GM12878 (cell line): ENCODE measurements around the gene MCM3AP. TPM values are rescaled to one million over a fixed set of nuclear protein-coding genes. Genes with fewer than 3 reads are reported as not detected.

Source experiments
- ATAC-seq: fragments of 200-7000 bp; cut with Tn5 transposase; 3 replicates; pipeline ENCODE4 v1.9.1; 2020; ENCODE audit warnings: mild to moderate bottlenecking, moderate library complexity
- BruUV-seq: library from RNA; stranded (reverse); fragments of 400-500 nt; replicated peaks from 2 replicates; lab custom pipeline; 2021; lab: Mats Ljungman, UMichigan
- CTCF ChIA-PET: fragments of 300-600 bp; sonication (Branson Sonifier 250); formaldehyde crosslinking; extraction: SDS; loops from one replicate; lab custom pipeline; 2021; ENCODE audit warnings: inconsistent platforms; lab: Yijun Ruan, JAX
- POLR2A ChIA-PET: fragments of 350-600 bp; formaldehyde crosslinking; extraction: SDS; loops from one replicate; lab custom pipeline; 2021; ENCODE audit warnings: inconsistent platforms; lab: Charles Lee
- RAD21 ChIA-PET: fragments of 300-600 bp; sonication (Branson Sonifier 250); formaldehyde crosslinking; loops from one replicate; lab custom pipeline; 2023; ENCODE audit warnings: antibody characterized with exemption; ENCODE audit not compliant: unreplicated experiment; lab: Charles Lee
- SMC1A ChIA-PET: fragments of 300-600 bp; sonication (Branson Sonifier 250); formaldehyde crosslinking; loops from one replicate; lab custom pipeline; 2023; ENCODE audit not compliant: unreplicated experiment, uncharacterized antibody; lab: Charles Lee
- DNase-seq: peaks from one replicate; pipeline ENCODE4 v3.0.0-alpha.2; 2011; ENCODE audit warnings: low read depth, low spot score
- FAIRE-seq: peaks from 3 replicates; lab custom pipeline; 2011; peaks lifted over from hg19 to GRCh38; lab: Jason Lieb, UNC
- H2AFZ ChIP-seq: 2 replicates; pipeline ENCODE4 v1.6.0; 2011; ENCODE audit warnings: low read depth, low read length, control low read depth; ENCODE audit not compliant: control insufficient read depth
- H3K27ac ChIP-seq: 2 replicates; pipeline ENCODE4 v1.5.1; 2011; ENCODE audit warnings: control low read depth; ENCODE audit not compliant: control insufficient read depth, insufficient read depth
- H3K27me3 ChIP-seq, 2 experiments: replicated peaks in 1 of 2; 2 replicates each; pipeline versions ENCODE4 v1.6.0 to v1.6.1; 2011; ENCODE audit warnings: low read length in 1 of 2; ENCODE audit not compliant: control insufficient read depth in 2 of 2, insufficient read depth in 2 of 2
- H3K36me3 ChIP-seq, 2 experiments: 2 replicates each; pipeline ENCODE4 v1.5.1; 2011; ENCODE audit warnings: low read length in 1 of 2; ENCODE audit not compliant: control insufficient read depth in 2 of 2, insufficient read depth in 2 of 2
- H3K4me1 ChIP-seq: 2 replicates; pipeline ENCODE4 v1.6.1; 2011; ENCODE audit warnings: mild to moderate bottlenecking, low read length, moderate library complexity, mixed read lengths; ENCODE audit not compliant: control insufficient read depth, insufficient read depth
- H3K4me2 ChIP-seq: 2 replicates; pipeline ENCODE4 v1.6.0; 2011; ENCODE audit warnings: control low read depth; ENCODE audit not compliant: control insufficient read depth, insufficient read depth
- H3K4me3 ChIP-seq: fragments of 200-600 bp; sonication (generic); 2 replicates; pipeline ENCODE4 v1.5.1; 2016
- H3K79me2 ChIP-seq: 2 replicates; pipeline ENCODE4 v1.6.0; 2011; ENCODE audit warnings: low read length; ENCODE audit not compliant: control insufficient read depth, insufficient read depth
- H3K9ac ChIP-seq: 2 replicates; pipeline ENCODE4 v1.8.0; 2011; ENCODE audit warnings: low read length, control low read depth, mixed read lengths; ENCODE audit not compliant: control insufficient read depth, insufficient read depth
- H3K9me3 ChIP-seq: replicated peaks from 3 replicates; pipeline ENCODE4 v1.5.1; 2011; ENCODE audit warnings: mild to moderate bottlenecking, low read length; ENCODE audit not compliant: control insufficient read depth, insufficient read depth
- H4K20me1 ChIP-seq: 2 replicates; pipeline ENCODE4 v1.6.0; 2011; ENCODE audit not compliant: control insufficient read depth, insufficient read depth
- CBFB ChIP-seq: IDR thresholded peaks from 2 replicates; pipeline ENCODE4 v1.6.1; 2016; ENCODE audit warnings: antibody characterized with exemption, low read depth
- ETV6 ChIP-seq, 2 experiments: fragments of 450-650 bp in 1 of 2; IDR thresholded peaks in 1 of 2; conservative IDR thresholded peaks in 1 of 2; 2 replicates each; pipeline ENCODE4 v1.6.1; 2014; ENCODE audit warnings: antibody characterized with exemption in 1 of 2, borderline replicate concordance in 1 of 2, low read depth in 1 of 2, mild to moderate bottlenecking in 1 of 2, moderate library complexity in 1 of 2
- HDAC6 ChIP-seq: fragments of 200-600 bp; sonication (generic); IDR thresholded peaks from one replicate; pipeline ENCODE4 v1.8.0; 2017; ENCODE audit warnings: antibody characterized with exemption; ENCODE audit not compliant: unreplicated experiment
- MEF2B ChIP-seq: fragments of 450-650 bp; IDR thresholded peaks from 2 replicates; pipeline ENCODE4 v1.6.1; 2018; ENCODE audit warnings: mild to moderate bottlenecking, moderate library complexity; ENCODE audit not compliant: partially characterized antibody, poor library complexity, severe bottlenecking
- NFXL1 ChIP-seq: fragments of 450-650 bp; IDR thresholded peaks from 2 replicates; pipeline ENCODE4 v1.6.1; 2017; ENCODE audit warnings: antibody characterized with exemption, mild to moderate bottlenecking, borderline replicate concordance
- NR2C2 ChIP-seq: IDR thresholded peaks from 2 replicates; pipeline ENCODE4 v1.6.1; 2011; ENCODE audit warnings: borderline replicate concordance, low read depth; ENCODE audit not compliant: control insufficient read depth, insufficient read length
- RCOR1 ChIP-seq: conservative IDR thresholded peaks from 2 replicates; pipeline ENCODE4 v1.6.1; 2012; ENCODE audit warnings: low read depth, low read length, improper control_type of control experiment
- TCF7 ChIP-seq: IDR thresholded peaks from 2 replicates; pipeline ENCODE4 v1.6.1; 2014; ENCODE audit warnings: antibody characterized with exemption, borderline replicate concordance
- WGBS: methylation state at CpG from one replicate; pipeline ENCODE4 v1.1.6; 2016; ENCODE audit warnings: low lambda C conversion rate; ENCODE audit not compliant: insufficient replicate concordance, insufficient coverage; ENCODE audit errors: missing lambda C conversion rate; 5-methylcytosine and 5-hydroxymethylcytosine counted together
- in situ Hi-C: fragments of 300-500 bp; cut with MboI; formaldehyde crosslinking; loops from 9 replicates; pipeline ENCODE4 v1.14.3; 2018; ENCODE audit warnings: mixed read lengths
- intact Hi-C: fragments of 100-400 bp; cut with micrococcal nuclease; formaldehyde crosslinking; loops from one replicate; pipeline ENCODE4 v1.14.2; 2022; ENCODE audit not compliant: unreplicated experiment
- polyA plus RNA-seq, 11 experiments: library from polyadenylated mRNA; depleted of rRNA in 4 of 11; unstranded in 6 of 11; stranded (reverse) in 5 of 11; fragments of >200 nt; fragmentation: Nextera tagmentation in 4 of 11; fragmentation: Illumina TruSeq in 1 of 11; extraction: Ambion mirVana in 4 of 11; extraction: Trizol in 1 of 11; gene quantifications; 1 replicate in 1 of 11; 2 replicates in 10 of 11; pipeline versions ENCODE4 v1.2.1 to v1.2.3, GENCODE V29; 2011 to 2016; ENCODE audit warnings: inconsistent platforms in 2 of 11, missing spikeins in 2 of 11, low read depth in 1 of 11
- total RNA-seq, 4 experiments: library from RNA; depleted of rRNA in 3 of 4; stranded (reverse); fragments of >200 nt in 3 of 4; fragmentation: Illumina TruSeq in 1 of 4; extraction: Trizol in 1 of 4; gene quantifications; 2 replicates each; pipeline versions ENCODE4 v1.2.1 to v1.2.3, GENCODE V29; 2013 to 2021
- TF ChIP-seq, protein P1 (sequence below): IDR thresholded peaks from 2 replicates; pipeline ENCODE4 v1.6.1; 2011; ENCODE audit warnings: mild to moderate bottlenecking, low read depth, low read length, moderate library complexity; ENCODE audit not compliant: insufficient replicate concordance

Gene MCM3AP
- total and polyA plus RNA-seq, 10 of the 15 experiments (the other 5 are each of a cell fraction or from before 2014, with no cell fraction given) = 6.1 to 95.7 (median 47.0) TPM

DNA sequence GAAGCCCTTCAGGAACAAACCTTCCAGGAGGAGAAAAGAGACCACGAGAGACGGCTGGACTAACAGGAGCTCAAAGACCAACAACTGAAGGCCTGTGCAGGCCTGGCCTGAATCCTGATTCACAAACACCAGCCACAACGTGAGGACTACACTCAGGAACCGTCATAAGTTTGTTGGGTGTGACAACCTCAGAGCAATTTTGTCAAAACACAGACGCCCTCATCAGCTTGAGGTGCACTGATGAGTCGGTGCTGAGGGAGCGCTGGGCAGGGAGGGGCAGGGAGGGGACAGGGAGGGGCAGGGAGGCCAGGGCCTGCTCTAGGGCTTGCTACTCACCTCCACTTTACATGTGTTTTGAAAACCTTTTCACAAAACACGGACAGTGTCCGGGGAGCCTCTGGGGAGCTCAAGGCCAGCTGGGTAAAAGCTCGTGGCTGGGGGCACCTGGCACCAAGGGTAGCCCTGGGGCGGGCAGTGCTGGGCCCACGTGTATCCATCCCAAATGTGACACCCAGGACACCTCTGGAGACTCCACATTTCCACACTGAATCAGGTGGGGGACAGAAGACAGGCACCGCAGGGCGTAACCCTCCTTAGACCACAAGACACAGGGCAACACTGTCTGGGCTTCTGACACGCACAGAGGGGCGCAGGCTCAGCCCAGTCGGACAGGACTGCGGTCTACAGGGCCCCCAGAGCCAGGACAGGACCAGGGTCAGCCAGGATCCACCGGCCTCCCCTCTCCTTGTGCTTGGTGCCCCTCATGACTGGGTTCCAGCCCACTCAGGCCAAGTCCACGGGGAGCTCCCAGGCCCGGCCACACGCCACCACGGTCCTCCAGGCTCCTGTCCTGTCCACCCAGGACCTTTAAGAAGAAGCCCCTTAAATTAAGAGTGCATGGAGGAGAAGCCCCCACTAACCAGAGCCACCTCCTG, 73.4 kb downstream of the MCM3AP start:
- H3K9me3 ChIP-seq = no peaks in the 10 kb centered on the region
- ChIA-PET SMC1A (no interaction called here), RAD21 (interaction anchor here (0.6 kb wide), 1 partner anchor 19 kb away, joined by 4 read pairs; no protein-coding TSS in a partner anchor), CTCF (interaction anchor here (1.8 kb wide), 1 partner anchor 68 kb away, joined by 5 read pairs; no protein-coding TSS in a partner anchor)
- intact Hi-C loops = no loop called here
- TF ChIP-seq, protein P1, sequence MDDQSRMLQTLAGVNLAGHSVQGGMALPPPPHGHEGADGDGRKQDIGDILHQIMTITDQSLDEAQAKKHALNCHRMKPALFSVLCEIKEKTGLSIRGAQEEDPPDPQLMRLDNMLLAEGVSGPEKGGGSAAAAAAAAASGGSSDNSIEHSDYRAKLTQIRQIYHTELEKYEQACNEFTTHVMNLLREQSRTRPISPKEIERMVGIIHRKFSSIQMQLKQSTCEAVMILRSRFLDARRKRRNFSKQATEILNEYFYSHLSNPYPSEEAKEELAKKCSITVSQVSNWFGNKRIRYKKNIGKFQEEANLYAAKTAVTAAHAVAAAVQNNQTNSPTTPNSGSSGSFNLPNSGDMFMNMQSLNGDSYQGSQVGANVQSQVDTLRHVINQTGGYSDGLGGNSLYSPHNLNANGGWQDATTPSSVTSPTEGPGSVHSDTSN = no peak
- TF ChIP-seq ETV6 (conservative IDR thresholded peaks at IDR 0.05 in 1 of 2, IDR thresholded peaks at IDR 0.05 in 1 of 2; ENCODE audit: borderline replicate concordance in 1 of 2, low read depth in 1 of 2) (no peak), HDAC6 (no peak), CBFB (no peak), TCF7 (no peak), NR2C2 (no peak), RCOR1 (no peak), NFXL1 (no peak), MEF2B (no peak)
- TF ChIP-seq, all 136 proteins: peak for 0
- H3K27ac ChIP-seq = no peak overlapping the region
- DNase-seq (no peak), FAIRE-seq (no peak), ATAC-seq (no peak)
- no peak overlapping the region for H3K4me2 ChIP-seq
- 80% methylated on average over 23 of the region's 23 CpGs for WGBS
- in situ Hi-C loops = no loop called here
- no peak overlapping the region for H3K9ac ChIP-seq
- no peaks in the 10 kb centered on the region for H3K27me3 ChIP-seq
- peaks cover 0 to 7% of the 10 kb centered on the region in 2 experiments; a peak in 3 of 4 replicates for H3K36me3 ChIP-seq
- no peaks in the 10 kb centered on the region for H3K79me2 ChIP-seq
- H3K4me3 ChIP-seq = no peak overlapping the region
- H2AFZ ChIP-seq = no peak overlapping the region
- H4K20me1 ChIP-seq = no peaks in the 10 kb centered on the region
- BruUV-seq = no TSS peak
- no peaks in the 10 kb centered on the region for H3K4me1 ChIP-seq
- POLR2A ChIA-PET = no interaction called here
